ENCODE results near the gene DLEU7. TPM values are rescaled to one million over a fixed set of nuclear protein-coding genes. Genes with fewer than 3 reads are reported as not detected.

DLEU7 gene
- total RNA-seq, 1 donor from 2014 or later: 0.57 TPM

GRCh38 chr13:50810998-50811397, 32.5 kb downstream of the DLEU7 start:
- Histone ChIP-seq H3K79me2 (ENCODE audit: insufficient read depth, low read length) (no peaks in the 10 kb centered on the region), H3K4me1 (ENCODE audit: insufficient read depth, low read length) (no peaks in the 10 kb centered on the region), H2AFZ (ENCODE audit: low read depth, low read length) (no peak overlapping the region), H3K27ac (ENCODE audit: low read depth, low read length) (no peak overlapping the region), H3K9me3 (ENCODE audit: insufficient read depth, low read depth, low read length) (no peaks in the 10 kb centered on the region), H4K20me1 (ENCODE audit: insufficient read depth, low read length) (no peaks in the 10 kb centered on the region), H3K4me2 (ENCODE audit: low read length) (no peak overlapping the region), H3K27me3 (ENCODE audit: insufficient read depth, low read length) (no peaks in the 10 kb centered on the region), H3K4me3 (ENCODE audit: insufficient read depth, low read depth, low read length) (no peak overlapping the region), H3K36me3 (ENCODE audit: insufficient read depth, low read length) (no peaks in the 10 kb centered on the region), H3K9ac (ENCODE audit: low read length) (no peak overlapping the region)
- Mint-ChIP-seq H3K36me3 (ENCODE audit: low read depth, unreplicated experiment) (no peaks in the 10 kb centered on the region), H3K27ac (ENCODE audit: unreplicated experiment) (no peak overlapping the region), H3K4me1 (ENCODE audit: low read depth, unreplicated experiment) (peaks cover 8% of the 10 kb centered on the region), H3K9me3 (ENCODE audit: unreplicated experiment) (peaks cover 3% of the 10 kb centered on the region), H3K4me3 (ENCODE audit: unreplicated experiment) (no peak overlapping the region), H3K27me3 (ENCODE audit: low read depth, unreplicated experiment) (no peaks in the 10 kb centered on the region)
- DNase-seq (ENCODE audit: low read depth): no peak
- TF ChIP-seq CTCF (IDR thresholded peaks at IDR 0.05; ENCODE audit: insufficient read depth, low read depth, low read length) (no peak), EZH2 (IDR thresholded peaks at IDR 0.05; ENCODE audit: insufficient read depth, low read length) (no peak)
- no peak for FAIRE-seq

- Mint-ChIP-seq H3K4me3 (ENCODE audit: unreplicated experiment) (no peak overlapping the region), H3K4me1 (ENCODE audit: low read depth, unreplicated experiment) (peaks cover 8% of the 10 kb centered on the region), H3K9me3 (ENCODE audit: unreplicated experiment) (peaks cover 4% of the 10 kb centered on the region), H3K27me3 (ENCODE audit: low read depth, unreplicated experiment) (no peaks in the 10 kb centered on the region), H3K27ac (ENCODE audit: unreplicated experiment) (no peak overlapping the region), H3K36me3 (ENCODE audit: low read depth, unreplicated experiment) (no peaks in the 10 kb centered on the region)
- Histone ChIP-seq H3K27ac (ENCODE audit: low read depth, low read length) (no peak overlapping the region), H3K4me1 (ENCODE audit: insufficient read depth, low read length) (no peaks in the 10 kb centered on the region), H3K79me2 (ENCODE audit: insufficient read depth, low read length) (no peaks in the 10 kb centered on the region), H3K9ac (ENCODE audit: low read length) (no peak overlapping the region), H4K20me1 (ENCODE audit: insufficient read depth, low read length) (no peaks in the 10 kb centered on the region), H3K36me3 (ENCODE audit: insufficient read depth, low read length) (no peaks in the 10 kb centered on the region), H3K4me3 (ENCODE audit: insufficient read depth, low read depth, low read length) (no peak overlapping the region), H3K27me3 (ENCODE audit: insufficient read depth, low read length) (no peaks in the 10 kb centered on the region), H3K4me2 (ENCODE audit: low read length) (no peak overlapping the region), H3K9me3 (ENCODE audit: insufficient read depth, low read depth, low read length) (no peaks in the 10 kb centered on the region), H2AFZ (ENCODE audit: low read depth, low read length) (no peak overlapping the region)
- FAIRE-seq: no peak
- TF ChIP-seq CTCF (IDR thresholded peaks at IDR 0.05; ENCODE audit: insufficient read depth, low read depth, low read length) (no peak), EZH2 (IDR thresholded peaks at IDR 0.05; ENCODE audit: insufficient read depth, low read length) (no peak)
- no peak for DNase-seq (ENCODE audit: low read depth)
Measured at GRCh38 chr13:50810468-50810867, 33.0 kb downstream of the DLEU7 start.

GRCh38 chr13:50809133-50810090, 34.1 kb downstream of the DLEU7 start:
- Mint-ChIP-seq H3K4me3 (ENCODE audit: unreplicated experiment) (no peak overlapping the region), H3K27me3 (ENCODE audit: low read depth, unreplicated experiment) (no peaks in the 10 kb centered on the region), H3K27ac (ENCODE audit: unreplicated experiment) (no peak overlapping the region), H3K36me3 (ENCODE audit: low read depth, unreplicated experiment) (no peaks in the 10 kb centered on the region), H3K4me1 (ENCODE audit: low read depth, unreplicated experiment) (peaks cover 8% of the 10 kb centered on the region), H3K9me3 (ENCODE audit: unreplicated experiment) (peaks cover 4% of the 10 kb centered on the region)
- no peaks in the 10 kb centered on the region for H3K36me3 ChIP-seq (ENCODE audit: insufficient read depth, low read length)
- H3K4me3 ChIP-seq (ENCODE audit: insufficient read depth, low read depth, low read length): no peak overlapping the region
- H3K79me2 ChIP-seq (ENCODE audit: insufficient read depth, low read length): no peaks in the 10 kb centered on the region
- no peak for TF ChIP-seq EZH2 (IDR thresholded peaks at IDR 0.05; ENCODE audit: insufficient read depth, low read length)
- no peak for TF ChIP-seq CTCF (IDR thresholded peaks at IDR 0.05; ENCODE audit: insufficient read depth, low read depth, low read length)
- H3K9ac ChIP-seq (ENCODE audit: low read length): no peak overlapping the region
- no peak overlapping the region for H3K4me2 ChIP-seq (ENCODE audit: low read length)
- no peak overlapping the region for H2AFZ ChIP-seq (ENCODE audit: low read depth, low read length)
- no peaks in the 10 kb centered on the region for H3K9me3 ChIP-seq (ENCODE audit: insufficient read depth, low read depth, low read length)
- H3K4me1 ChIP-seq (ENCODE audit: insufficient read depth, low read length): no peaks in the 10 kb centered on the region
- no peak overlapping the region for H3K27ac ChIP-seq (ENCODE audit: low read depth, low read length)
- H4K20me1 ChIP-seq (ENCODE audit: insufficient read depth, low read length): no peaks in the 10 kb centered on the region
- DNase-seq (ENCODE audit: low read depth): no peak
- no peaks in the 10 kb centered on the region for H3K27me3 ChIP-seq (ENCODE audit: insufficient read depth, low read length)
- FAIRE-seq: no peak

Data from astrocyte (in vitro differentiated cells and primary cell).